Measurements from ENCODE around the gene TMEM263. TPM values are rescaled to one million over a fixed set of nuclear protein-coding genes. Genes with fewer than 3 reads are reported as not detected.

Gene TMEM263
- total RNA-seq, 2 donors from 2014 or later, result 25.7 to 39.3 TPM

DNA sequence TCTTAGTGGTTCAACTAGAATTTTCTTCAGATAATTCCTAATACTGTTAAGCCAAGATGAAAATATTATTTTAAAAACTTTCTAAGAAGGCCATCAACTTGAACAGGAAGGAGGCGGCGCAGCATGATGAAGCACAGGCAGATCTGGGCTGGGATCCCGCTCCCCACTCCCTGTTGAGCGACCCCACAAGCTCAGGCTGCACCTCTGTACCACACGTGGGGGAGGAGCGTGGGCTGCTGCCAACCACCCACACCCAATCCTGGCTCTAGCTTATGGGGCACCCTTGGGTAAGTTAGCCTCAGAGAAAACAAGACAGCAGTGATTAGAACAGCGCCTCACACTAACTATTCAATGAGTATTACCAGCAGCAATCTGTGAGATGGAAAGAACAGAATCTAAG, 25.2 kb downstream of the TMEM263 start:
- Histone ChIP-seq H3K27ac (ENCODE audit: low read depth, low read length) (no peak overlapping the region), H3K9ac (ENCODE audit: extremely low read depth, low read length, poor library complexity, severe bottlenecking) (no peak overlapping the region), H3K9me3 (ENCODE audit: control insufficient read depth, low read length) (no peaks in the 10 kb centered on the region), H3K4me1 (ENCODE audit: control insufficient read depth, insufficient read depth, low read length) (no peaks in the 10 kb centered on the region), H3K36me3 (ENCODE audit: control insufficient read depth, insufficient read depth, low read length) (peaks cover 14% of the 10 kb centered on the region), H3K27me3 (ENCODE audit: control insufficient read depth, insufficient read depth, low read length, poor library complexity, severe bottlenecking) (no peaks in the 10 kb centered on the region), H3K4me3 (ENCODE audit: low read length) (no peak overlapping the region)
- TF ChIP-seq, protein P1, sequence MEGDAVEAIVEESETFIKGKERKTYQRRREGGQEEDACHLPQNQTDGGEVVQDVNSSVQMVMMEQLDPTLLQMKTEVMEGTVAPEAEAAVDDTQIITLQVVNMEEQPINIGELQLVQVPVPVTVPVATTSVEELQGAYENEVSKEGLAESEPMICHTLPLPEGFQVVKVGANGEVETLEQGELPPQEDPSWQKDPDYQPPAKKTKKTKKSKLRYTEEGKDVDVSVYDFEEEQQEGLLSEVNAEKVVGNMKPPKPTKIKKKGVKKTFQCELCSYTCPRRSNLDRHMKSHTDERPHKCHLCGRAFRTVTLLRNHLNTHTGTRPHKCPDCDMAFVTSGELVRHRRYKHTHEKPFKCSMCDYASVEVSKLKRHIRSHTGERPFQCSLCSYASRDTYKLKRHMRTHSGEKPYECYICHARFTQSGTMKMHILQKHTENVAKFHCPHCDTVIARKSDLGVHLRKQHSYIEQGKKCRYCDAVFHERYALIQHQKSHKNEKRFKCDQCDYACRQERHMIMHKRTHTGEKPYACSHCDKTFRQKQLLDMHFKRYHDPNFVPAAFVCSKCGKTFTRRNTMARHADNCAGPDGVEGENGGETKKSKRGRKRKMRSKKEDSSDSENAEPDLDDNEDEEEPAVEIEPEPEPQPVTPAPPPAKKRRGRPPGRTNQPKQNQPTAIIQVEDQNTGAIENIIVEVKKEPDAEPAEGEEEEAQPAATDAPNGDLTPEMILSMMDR (conservative IDR thresholded peaks at IDR 0.05), result no peak
- Mint-ChIP-seq H3K4me3 (no peak overlapping the region), H3K4me1 (peaks cover 6% of the 10 kb centered on the region), H3K27ac (no peak overlapping the region), H3K9me3 (no peaks in the 10 kb centered on the region), H3K27me3 (ENCODE audit: insufficient read depth) (no peaks in the 10 kb centered on the region), H3K36me3 (ENCODE audit: low read depth) (peaks cover 31% of the 10 kb centered on the region)
- no peak for DNase-seq
- 91 to 94% methylated on average over 3 to 7 of the region's 7 CpGs for WGBS, 2 experiments (ENCODE audit: insufficient coverage in 1 of 2, insufficient read length in 1 of 2)

DNA sequence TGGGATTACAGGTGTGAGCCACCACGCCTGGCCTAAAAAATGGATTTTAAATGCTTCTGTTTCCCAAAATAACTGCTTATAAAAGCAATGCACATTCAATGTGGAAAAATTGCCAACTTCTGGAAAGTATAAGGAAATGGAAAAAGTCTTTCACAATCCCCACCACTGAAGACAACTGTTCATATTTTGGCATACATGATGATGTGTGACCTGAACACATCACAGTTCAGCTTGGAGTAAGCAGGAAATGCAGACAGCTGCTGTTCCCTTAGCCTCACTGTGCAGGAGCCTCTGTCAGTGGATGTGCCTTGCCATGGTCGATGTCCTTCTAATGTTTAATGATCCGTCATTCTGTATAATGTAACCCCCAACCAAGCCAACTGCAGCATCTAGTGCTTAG, 26.1 kb downstream of the TMEM263 start:
- no peak overlapping the region for H3K27ac ChIP-seq (ENCODE audit: low read depth, low read length)
- no peaks in the 10 kb centered on the region for H3K9me3 ChIP-seq (ENCODE audit: control insufficient read depth, low read length)
- WGBS, 2 experiments (ENCODE audit: insufficient coverage in 1 of 2, insufficient read length in 1 of 2), result 95 to 96% methylated on average over 3 of the region's 3 CpGs
- Mint-ChIP-seq H3K36me3 (ENCODE audit: low read depth) (peaks cover 31% of the 10 kb centered on the region), H3K27me3 (ENCODE audit: insufficient read depth) (no peaks in the 10 kb centered on the region), H3K4me1 (peaks cover 13% of the 10 kb centered on the region), H3K27ac (no peak overlapping the region), H3K9me3 (no peaks in the 10 kb centered on the region), H3K4me3 (no peak overlapping the region)
- no peak for DNase-seq
- H3K4me1 ChIP-seq (ENCODE audit: control insufficient read depth, insufficient read depth, low read length), result no peaks in the 10 kb centered on the region
- TF ChIP-seq, protein P1 (conservative IDR thresholded peaks at IDR 0.05), result no peak
- no peak overlapping the region for H3K9ac ChIP-seq (ENCODE audit: extremely low read depth, low read length, poor library complexity, severe bottlenecking)
- H3K27me3 ChIP-seq (ENCODE audit: control insufficient read depth, insufficient read depth, low read length, poor library complexity, severe bottlenecking), result no peaks in the 10 kb centered on the region
- peaks cover 14% of the 10 kb centered on the region for H3K36me3 ChIP-seq (ENCODE audit: control insufficient read depth, insufficient read depth, low read length)
- no peak overlapping the region for H3K4me3 ChIP-seq (ENCODE audit: low read length)

DNA sequence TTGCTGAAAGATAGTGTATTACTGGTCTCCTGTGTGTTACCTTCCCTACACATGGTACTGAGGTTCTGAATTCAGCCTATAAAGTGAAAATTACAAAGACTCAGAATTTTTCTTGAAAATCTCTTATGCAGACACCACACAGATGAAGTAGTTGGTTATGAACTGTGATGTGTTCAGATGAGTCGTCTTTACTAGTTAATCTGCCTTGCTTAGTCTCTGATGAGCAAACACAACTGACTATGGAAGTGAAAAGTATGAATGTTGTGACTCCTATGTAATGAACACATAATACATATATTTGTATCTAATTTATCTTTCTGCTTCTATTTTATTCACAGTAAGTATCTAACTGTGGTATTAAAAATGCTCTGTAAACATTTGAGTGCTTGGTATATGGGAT, 26.5 kb downstream of the TMEM263 start:
- Histone ChIP-seq H3K9ac (ENCODE audit: extremely low read depth, low read length, poor library complexity, severe bottlenecking) (no peak overlapping the region), H3K4me1 (ENCODE audit: control insufficient read depth, insufficient read depth, low read length) (no peaks in the 10 kb centered on the region), H3K9me3 (ENCODE audit: control insufficient read depth, low read length) (no peaks in the 10 kb centered on the region), H3K27me3 (ENCODE audit: control insufficient read depth, insufficient read depth, low read length, poor library complexity, severe bottlenecking) (no peaks in the 10 kb centered on the region), H3K4me3 (ENCODE audit: low read length) (no peak overlapping the region), H3K27ac (ENCODE audit: low read depth, low read length) (no peak overlapping the region), H3K36me3 (ENCODE audit: control insufficient read depth, insufficient read depth, low read length) (peaks cover 14% of the 10 kb centered on the region)
- TF ChIP-seq, protein P1 (conservative IDR thresholded peaks at IDR 0.05), result no peak
- H3K4me3 Mint-ChIP-seq, result no peak overlapping the region
- H3K4me1 Mint-ChIP-seq, result peaks cover 13% of the 10 kb centered on the region
- H3K27ac Mint-ChIP-seq, result no peak overlapping the region
- whole genome bisulfite sequencing, 2 experiments (ENCODE audit: insufficient coverage in 1 of 2, insufficient read length in 1 of 2), result 100% methylated on average over 1 of the region's 1 CpG; no CpG with 5 or more reads in 1 of the 2 experiments
- peaks cover 31% of the 10 kb centered on the region for H3K36me3 Mint-ChIP-seq (ENCODE audit: low read depth)
- no peaks in the 10 kb centered on the region for H3K9me3 Mint-ChIP-seq
- no peak for DNase-seq
- no peaks in the 10 kb centered on the region for H3K27me3 Mint-ChIP-seq (ENCODE audit: insufficient read depth)
